Measurements from ENCODE around the gene TNNI2.

- TF ChIP-seq CTCF (IDR thresholded peaks at IDR 0.05) (no peak), EZH2 (IDR thresholded peaks at IDR 0.05; ENCODE audit: borderline replicate concordance, insufficient read depth, low read depth, low read length, poor library complexity, severe bottlenecking) (no peak)
These were observed 41.4 kb downstream of the TNNI2 start for GRCh38 chr11:1879941-1880720.
